HG03175 (cell line): ENCODE results near the gene ATCAY.

Source experiments
- ATAC-seq: cut with Tn5 transposase; IDR thresholded peaks from one replicate; pipeline ENCODE4 v1.9.1; 2021; ENCODE audit warnings: mild to moderate bottlenecking, moderate library complexity; ENCODE audit not compliant: unreplicated experiment

Gene ATCAY, protein sequence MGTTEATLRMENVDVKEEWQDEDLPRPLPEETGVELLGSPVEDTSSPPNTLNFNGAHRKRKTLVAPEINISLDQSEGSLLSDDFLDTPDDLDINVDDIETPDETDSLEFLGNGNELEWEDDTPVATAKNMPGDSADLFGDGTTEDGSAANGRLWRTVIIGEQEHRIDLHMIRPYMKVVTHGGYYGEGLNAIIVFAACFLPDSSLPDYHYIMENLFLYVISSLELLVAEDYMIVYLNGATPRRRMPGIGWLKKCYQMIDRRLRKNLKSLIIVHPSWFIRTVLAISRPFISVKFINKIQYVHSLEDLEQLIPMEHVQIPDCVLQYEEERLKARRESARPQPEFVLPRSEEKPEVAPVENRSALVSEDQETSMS

DNA sequence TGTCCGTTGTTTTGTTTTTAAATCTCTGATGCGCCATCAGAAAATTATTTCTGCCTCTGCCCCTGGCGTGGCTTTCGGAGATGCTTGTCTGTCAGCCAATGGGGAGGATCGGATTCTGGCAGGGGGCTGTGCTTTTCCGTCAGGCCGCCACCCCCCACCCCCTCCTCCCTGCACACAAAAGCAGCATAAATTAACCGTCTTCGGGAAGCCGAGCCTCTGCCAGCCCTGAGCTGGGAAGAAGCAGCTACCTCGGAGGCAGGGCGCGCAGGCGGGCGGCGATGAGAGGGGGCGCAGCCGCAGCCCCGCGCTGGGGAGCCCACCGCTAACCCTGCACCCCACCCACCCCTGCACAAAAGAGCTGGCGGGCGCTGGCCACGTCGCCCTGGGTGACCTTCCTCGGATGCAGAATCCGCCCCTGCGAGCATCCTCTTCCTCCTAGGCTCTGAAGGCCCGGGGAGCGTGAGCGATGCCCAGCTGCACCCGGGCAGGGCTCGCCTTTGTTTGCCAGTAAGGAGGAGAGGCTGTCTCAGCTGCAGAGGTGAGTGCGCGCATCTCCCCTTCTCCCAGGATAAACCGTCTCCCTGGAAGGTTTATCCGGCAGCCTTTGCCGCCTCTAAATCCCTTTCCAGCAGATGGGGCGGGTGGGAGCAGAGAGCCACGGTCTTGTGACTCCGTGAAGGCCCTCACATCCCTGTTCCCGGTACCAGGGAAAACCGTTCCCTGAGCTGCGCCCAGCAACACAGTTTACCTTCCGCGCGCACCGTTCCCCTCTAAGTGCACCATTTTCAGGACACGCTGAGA is at the start of gene ATCAY:
Gene ATCAY, plus strand, starts transcription at position 215 of the 801 bp plus-strand sequence. CDS start 5,083 bp downstream, outside the sequence.
- no peak for ATAC-seq

DNA sequence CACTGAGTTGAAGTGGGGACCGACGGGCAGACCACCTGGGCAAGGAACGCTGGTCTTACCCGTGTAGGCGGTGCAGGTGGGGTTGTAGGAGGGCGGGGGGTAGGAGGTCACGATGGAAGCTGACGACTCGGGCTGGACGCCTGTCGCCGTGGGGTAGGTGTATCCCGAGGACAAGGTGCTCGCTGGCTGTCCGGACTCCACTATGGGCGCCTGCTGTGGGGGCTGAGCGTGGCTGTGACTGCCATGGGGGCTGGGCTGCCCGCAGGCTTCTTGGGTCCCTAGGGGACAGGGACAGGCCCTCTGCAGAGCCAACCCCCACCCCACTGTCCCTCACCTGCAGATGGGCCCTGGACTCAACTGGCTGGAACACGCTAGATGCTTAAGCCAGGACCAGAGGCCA is 48.9 kb upstream of the ATCAY start:
- no peak for ATAC-seq

DNA sequence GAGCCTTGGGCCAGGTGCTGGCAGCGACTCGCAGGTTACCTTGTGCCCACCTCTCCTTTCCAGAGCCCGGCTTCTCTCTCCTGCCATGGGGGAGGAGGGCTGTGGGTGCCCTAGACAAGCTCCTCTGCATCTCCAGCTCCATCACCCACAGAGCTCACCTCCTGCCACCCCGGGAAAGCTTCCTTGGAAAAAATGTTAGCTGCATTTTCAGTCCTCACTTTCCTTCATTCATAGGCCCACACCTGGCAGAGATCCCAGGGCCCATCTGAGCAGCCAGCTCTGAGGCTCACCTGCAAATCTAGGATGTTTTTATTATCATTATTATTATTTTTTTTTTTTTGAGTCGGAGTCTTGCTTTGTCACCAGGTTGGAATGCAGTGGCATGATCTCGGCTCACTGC is 48.5 kb upstream of the ATCAY start:
- no peak for ATAC-seq

DNA sequence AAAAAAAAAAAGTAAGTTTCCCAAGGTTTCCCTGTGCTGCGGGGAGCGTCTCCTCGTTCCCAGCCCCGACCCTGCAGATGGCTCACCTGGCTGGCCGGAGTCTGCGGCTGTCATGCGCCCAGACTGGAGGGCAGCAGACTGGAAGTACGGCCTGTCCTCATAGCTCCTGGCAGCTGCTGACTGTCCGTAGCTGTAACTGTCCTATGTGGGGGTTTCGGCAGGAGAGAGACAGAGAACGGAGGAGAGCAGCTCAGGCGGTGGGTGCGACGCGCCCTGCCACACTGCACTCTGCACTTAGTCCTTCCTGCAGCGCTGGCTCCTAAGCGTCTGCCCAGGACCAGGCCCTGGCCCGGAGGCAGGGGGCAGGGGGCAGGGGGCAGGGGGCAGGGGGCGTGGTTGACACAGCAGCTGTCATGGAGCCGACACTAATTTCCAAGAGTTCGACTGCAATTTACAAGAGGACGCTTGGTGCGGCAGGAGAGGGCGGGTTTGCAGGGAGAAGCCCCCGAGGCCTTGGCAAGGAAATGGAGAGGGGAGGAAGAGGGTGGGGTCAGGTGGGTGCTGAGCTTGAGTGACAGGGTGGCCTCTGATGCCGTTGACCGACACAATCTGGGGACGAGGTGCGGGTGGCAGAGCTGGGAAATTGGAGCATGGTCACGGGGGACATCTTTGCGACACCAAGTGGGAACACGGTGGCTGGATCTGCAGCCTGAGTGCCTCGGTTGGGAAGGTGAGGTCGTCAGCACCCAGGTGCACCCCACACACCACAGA is 46.7 kb upstream of the ATCAY start:
- no peak for ATAC-seq

DNA sequence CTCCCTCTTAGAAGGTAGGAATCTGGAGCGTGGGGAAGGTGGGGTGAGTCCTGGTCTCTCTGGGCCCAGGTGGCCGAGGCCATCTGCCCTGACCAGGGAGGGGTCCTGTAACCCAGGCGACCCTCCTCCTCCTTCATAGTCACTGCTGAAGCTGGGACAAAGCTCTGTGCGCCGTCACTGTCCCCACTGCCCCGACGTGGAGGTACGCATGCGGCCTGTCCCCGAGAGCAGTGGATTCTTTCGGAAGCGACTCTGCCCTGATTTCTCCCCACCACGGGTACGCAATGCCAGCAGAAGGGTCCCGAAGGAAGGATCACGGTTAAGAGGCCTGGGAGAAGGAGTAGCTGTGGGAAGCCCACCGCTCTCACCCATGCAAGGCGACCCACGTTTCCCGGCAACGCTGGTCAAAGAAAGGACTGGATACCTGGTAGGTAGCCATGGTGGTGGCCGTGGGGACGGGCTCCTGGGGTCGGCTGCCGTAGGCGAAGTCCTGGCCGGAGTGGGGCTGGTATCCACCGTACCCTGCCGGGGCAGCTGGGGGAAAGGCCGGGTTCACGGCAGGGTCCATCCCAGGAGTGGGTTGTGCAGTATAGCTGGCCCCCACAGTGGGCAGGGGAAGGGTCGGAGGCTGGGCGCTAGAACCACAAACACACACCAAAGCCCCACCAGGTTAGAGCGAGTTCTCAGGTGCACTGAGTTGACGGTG is 46.0 kb upstream of the ATCAY start:
- ATAC-seq: no peak

DNA sequence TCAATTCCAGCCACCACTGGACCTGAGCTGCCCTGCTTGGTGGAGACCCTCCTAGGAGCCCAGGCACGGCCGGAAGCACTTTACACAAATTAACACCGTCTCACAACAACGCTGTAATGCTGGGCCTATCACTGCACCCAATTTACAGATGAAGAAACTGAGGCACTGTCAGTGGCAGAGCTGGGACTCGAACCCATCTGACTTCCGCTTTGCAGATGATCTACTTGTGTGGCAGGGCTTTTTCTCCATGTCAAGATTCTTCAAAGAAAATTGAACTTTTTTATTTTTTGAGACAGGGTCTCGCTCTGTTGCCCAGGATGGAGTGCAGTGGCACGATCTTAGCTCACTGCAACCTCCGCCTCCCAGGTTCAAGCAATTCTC is 45.4 kb upstream of the ATCAY start:
- ATAC-seq: no peak

DNA sequence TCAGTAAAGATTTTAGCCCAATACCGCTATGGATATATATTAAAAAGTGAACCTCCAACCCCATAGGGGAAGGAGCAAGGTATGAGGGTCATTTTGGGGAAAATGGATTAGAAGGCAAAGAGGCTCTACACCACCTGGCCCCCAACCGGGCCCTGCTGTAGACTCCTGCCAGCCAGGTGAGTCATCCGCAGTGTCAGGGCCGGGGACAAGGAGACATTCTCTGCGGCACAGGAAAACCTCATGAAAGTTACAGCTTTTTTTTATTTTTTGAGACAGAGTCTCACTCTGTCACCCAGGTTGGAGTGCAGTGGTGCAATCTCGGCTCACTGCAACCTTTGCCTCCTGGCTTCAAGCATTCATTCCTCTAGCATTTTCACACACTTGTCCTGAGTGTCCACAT is 43.6 kb upstream of the ATCAY start:
- ATAC-seq: no peak

DNA sequence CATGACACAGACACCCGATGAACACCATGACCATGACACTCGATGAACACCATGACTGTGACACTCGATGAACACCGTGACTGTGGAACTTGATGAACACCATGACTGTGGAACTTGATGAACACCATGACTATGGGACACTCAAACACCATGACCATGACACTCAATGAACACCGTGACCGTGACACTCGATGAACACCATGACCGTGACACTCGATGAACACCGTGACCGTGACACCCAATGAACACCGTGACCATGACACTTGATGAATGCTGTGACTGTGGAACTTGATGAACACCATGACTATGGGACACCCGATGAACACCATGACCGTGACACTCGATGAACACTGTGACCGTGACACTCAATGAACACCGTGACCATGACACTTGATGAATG is 43.2 kb upstream of the ATCAY start:
- ATAC-seq: no peak

DNA sequence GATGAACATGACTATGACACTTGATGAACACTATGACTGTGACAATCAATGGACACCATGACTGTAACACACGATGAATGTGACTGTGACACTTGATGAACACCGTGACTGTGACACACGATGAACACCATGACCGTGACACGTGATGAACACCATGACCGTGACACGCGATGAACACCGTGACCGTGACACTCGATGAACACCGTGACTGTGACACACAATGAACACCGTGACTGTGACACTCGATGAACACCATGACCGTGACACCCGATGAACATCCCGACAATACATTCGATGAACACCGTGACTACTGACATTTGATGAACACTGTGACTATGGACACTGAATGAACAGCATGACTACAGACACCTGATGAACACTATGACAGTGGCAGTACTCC is 42.6 kb upstream of the ATCAY start:
- ATAC-seq: no peak

DNA sequence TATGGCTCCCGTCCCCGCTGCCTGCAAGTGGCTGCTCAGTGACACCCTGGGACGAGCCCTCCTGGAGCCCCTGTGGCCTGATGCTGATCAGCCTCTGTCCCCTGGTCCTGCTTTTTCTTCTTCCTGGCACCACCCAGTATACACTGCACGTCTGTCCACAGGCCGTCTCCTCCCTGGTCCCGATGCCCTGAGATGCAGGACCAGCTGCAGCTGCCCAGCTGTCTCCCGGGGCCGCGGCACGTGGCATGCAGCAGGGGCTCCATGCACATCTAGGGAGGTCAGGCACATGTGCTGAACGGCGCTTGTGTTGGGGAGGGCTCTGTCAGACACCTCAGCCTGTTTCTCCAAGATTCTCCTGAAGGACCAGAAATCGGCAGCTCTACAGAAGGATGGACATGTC is 41.8 kb upstream of the ATCAY start:
- ATAC-seq: no peak

DNA sequence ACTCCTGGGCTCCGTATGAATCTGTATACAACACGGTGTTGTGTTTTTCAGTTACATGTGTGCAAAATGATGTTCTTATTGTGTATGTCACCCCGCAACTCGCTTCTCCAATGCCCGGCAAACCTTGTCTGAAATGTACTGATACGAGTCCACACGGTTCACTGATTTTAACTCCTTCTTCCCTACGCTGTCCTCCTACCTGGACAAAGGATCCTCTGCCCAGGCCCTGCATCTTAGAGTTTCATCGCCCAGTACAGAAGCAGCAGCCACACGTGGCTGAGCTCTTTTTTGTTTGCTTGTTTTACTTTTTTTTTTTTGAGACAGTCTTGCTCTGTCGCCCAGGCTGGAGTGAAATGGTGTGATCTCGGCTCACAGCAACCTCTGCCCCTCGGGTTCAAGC is 40.5 kb upstream of the ATCAY start:
- ATAC-seq: no peak

DNA sequence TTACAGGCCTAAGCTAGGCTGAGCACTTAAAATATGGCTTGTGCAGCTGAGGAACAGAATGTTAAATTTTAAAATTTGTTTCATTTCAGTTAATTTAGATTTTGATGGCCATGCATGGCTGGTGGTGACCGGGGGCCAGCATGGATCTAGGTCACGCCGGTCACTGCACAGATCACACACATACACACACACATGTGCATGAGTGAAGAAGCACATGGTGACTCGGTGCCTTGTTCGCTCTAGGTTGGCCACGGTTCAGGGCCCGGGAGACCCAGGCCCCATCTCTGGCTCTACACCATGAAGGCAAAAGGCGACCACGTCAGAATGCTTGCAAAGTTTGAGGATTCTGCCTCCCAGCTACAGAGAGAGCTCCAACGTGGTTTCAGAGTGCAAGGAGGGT is 39.7 kb upstream of the ATCAY start:
- no peak for ATAC-seq

DNA sequence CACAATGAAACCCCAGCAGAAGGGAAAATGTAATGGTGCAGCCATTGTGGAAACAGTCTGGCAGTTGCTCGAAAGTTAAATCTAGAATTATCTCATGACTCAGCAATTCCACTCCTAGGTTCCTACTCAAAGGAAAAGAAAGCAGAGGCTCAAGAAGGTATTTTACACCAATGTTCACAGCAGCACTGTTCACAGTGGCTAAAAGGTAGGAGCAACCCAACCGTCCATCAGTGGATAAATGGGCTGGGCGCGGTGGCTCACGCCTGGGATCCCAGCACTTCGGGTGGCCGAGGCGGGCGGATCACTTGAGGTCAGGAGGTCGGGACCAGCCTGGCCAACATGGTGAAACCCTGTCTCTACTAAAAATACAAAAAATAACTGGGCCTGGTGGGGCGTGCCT is 37.5 kb upstream of the ATCAY start:
- no peak for ATAC-seq

DNA sequence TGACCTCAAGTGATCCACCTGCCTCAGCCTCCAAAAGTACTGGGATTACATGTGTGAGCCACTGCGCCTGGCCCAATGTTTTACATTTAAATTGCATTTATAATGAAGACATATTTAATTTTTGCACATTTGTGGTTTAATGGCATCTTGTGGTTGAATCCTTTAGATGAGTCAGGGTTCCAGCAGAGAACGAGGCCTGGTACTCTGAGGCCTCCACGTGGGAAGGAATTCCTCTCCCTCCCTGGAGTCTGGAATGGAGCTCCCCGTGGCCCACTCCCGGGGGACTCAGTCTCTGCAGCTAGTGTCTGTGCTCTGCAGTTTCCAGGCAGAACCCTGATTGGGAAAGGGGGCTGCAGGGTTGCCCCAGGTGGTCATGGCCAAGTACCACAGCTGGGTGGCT is 35.9 kb upstream of the ATCAY start:
- ATAC-seq: no peak

DNA sequence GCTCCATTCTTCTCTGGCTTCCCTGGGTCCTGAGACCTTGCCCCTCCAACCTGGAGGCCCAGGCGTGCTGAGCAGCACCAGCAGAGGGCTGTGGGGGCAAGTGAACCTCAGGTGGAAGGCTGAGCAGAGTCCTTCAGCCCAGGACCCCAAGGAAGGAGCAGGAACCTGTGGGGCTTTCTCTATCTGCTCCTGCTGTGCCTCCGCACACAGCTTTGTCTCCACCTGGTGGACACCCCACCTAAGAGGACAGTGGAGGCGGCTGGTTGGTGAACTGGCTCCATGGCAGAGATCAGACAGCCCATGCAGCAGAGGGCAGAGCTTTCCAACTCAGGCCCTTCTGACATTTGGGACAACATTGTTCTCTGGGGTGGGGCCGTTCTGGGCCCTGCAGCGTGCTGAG is 31.4 kb upstream of the ATCAY start:
- ATAC-seq: no peak

DNA sequence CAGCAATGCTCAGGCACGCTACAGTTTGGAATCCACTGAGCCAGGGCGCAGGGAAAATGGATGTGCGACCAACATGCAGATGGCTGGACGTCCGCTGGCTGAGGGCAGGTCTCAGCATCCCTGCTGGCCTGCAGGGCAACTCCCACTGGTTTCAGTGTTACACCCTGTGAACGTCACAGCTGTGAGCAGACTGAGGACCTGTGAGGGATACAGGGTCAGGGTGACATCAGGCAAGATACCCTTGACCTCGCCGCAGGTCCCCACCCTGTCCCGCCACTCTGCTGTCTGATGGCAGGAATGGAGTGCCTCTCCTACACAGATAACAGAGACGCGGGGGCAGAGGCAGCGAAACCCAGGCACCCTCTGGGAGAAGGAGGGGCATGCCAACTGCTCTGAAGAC is 30.7 kb upstream of the ATCAY start:
- ATAC-seq: no peak

DNA sequence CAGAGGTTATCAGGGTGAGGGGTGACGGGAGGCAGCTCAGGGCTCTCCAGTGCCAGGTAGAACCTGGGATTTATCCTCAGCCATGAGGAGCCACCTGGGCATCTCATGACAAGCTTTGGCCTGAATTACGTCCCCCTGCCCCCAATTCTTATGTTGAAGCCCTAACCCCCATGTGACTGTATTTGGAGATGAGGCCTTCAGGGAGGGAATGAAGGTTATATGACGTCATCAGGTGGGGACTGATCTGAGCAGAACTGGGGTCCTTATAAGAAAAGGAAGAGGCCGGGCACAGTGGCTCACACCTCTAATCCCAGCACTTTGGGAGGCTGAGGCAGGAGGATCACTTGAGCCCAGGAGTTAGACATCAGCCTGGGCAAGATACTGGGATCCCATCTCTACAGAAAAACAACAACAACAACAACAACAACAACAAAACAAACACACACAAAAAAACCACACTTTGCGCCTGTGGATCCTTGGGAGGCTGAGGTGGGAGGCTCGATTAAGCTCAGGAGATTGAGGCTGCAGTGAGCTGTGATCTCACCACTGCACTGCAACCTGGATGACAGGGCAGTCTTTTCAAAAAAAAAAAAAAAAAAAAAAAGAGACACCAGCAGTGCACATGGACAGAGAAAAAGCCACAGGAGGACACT is 30.0 kb upstream of the ATCAY start:
- no peak for ATAC-seq

DNA sequence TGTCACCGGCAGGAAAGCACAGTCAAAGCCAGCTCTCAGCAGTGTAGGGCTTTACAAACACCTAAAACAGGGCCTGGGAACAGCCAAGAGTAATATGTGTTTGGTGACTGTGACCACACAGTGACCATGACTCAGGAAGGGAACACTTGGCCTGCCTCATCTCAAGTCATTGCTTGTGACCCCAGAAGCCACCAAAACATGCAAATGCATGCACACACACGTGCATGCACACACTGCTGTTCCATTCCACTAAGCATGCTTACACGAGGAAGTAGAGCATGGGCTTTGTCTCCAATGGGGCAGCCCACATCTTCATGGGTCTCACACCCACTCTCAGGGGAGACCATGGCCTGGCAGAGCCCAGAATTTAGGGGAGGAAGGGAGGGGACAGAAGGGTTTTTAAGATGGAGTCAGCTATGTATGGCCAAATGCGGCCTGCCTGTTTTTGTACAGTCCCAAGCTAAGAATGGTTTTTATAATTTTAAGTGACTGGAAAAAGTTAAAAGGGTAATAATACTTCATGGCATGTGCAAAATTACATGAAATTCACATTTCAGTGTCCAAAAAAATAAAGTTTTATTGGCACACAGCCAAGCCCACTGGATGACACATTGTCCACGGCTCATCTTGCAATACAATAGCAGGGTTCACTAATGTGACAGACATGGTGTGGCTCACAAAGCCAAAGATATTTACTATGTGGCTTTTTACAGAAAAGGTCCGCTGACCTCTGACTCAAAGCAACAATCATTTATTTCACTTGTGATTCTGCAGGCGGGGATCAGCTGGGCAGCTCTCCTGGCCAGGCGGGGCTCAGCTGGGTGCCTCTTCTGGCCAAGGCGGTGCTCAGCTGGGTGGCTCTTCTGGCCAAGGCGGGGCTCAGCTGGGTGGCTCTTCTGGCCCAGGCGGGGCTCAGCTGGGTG is 29.0 kb upstream of the ATCAY start:
- no peak for ATAC-seq

DNA sequence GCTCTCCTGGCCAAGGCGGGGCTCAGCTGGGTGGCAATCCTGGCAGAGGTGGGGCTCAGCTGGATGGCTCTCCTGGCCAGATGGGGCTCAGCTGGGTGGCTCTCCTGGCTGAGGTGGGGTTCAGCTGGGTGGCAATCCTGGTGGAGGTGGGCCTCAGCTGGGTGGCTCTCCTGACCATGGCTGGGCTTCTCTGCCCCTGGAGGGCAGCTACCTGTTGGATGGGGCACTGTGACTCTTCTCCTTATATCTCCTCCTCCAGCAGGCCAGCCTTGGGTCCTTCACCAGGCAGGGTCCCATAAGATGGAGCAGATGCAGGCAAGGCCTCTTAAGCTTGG is 28.3 kb upstream of the ATCAY start:
- ATAC-seq: no peak
